GM19023 (cell line): ENCODE results near the gene CCNO.

Experiments used
- ATAC-seq: cut with Tn5 transposase; IDR thresholded peaks from one replicate; pipeline ENCODE4 v1.9.1; 2021; ENCODE audit warnings: mild to moderate bottlenecking, moderate library complexity; ENCODE audit not compliant: unreplicated experiment

Gene CCNO

GRCh38 chr5:55223812-55224240 is 9.6 kb downstream of the CCNO start:
- no peak for ATAC-seq

GRCh38 chr5:55222985-55223811 is 10.2 kb downstream of the CCNO start:
- no peak for ATAC-seq

- no peak for ATAC-seq
Measured at GRCh38 chr5:55222092-55222984, 11.1 kb downstream of the CCNO start.

- no peak for ATAC-seq
Measured at GRCh38 chr5:55220433-55221185, 12.8 kb downstream of the CCNO start.

- no peak for ATAC-seq
Measured at GRCh38 chr5:55219770-55220169, 13.6 kb downstream of the CCNO start.

GRCh38 chr5:55218967-55219366 is 14.4 kb downstream of the CCNO start:
- ATAC-seq = no peak

- ATAC-seq = no peak
Measured at GRCh38 chr5:55211184-55211874, 22.1 kb downstream of the CCNO start.

- ATAC-seq = no peak
Measured at GRCh38 chr5:55205001-55205400, 28.4 kb downstream of the CCNO start.

- ATAC-seq = no peak
Measured at GRCh38 chr5:55191165-55191564, 42.2 kb downstream of the CCNO start.

GRCh38 chr5:55188656-55189540 is 44.5 kb downstream of the CCNO start:
- ATAC-seq = no peak

- no peak for ATAC-seq
Measured at GRCh38 chr5:55187370-55187769, 46.0 kb downstream of the CCNO start.
